GOT3 (cell line): Measurements from ENCODE around the gene KCNJ12.
"Not testable (repeated sequence)": the region's sequence is repeated elsewhere in the genome, so short reads cannot be mapped to it uniquely, and the experiment has no call there.

Experiments
- DNase-seq: peaks from one replicate; lab custom pipeline; 2025; ENCODE audit warnings: mixed read lengths; lab: John Stamatoyannopoulos, UW

KCNJ12 gene

DNA sequence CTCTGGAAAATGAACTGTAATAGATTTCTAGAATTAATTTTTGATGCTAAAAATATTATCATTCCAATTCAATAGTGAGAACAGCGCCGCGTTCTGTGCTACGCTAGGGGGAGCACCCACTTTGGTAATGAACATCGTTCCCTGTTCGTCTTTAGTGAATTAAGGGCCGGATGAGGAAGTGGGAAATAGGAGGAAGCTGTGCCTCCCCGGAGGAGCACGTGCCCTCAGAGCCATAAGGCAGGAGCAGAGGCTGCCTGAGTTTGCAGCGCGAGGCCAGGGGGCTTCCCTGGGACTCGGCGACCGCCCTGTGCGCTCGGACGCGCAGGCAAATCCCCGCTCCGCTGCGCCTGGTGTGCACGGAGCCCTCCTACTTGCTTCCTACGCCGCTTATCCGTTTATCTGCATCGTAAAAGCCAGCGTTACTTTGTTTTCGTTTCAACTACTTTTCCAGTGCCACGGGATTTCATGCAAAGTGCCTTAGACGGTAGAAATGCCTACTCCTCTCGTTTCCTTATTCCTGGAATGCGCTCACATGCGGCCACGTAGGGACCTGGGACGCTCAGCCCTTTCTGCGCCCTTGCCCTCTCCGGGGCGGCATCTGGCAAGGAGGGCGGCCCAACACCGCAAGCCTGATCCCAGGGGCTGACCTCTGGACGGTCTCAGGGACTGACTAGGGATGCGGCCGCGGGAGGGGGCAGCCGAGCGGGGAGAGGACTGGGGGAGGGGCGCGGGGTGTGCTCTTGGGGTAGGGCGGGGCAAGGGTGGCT lies 76.4 kb downstream of the KCNJ12 start:
- no peak for DNase-seq

DNA sequence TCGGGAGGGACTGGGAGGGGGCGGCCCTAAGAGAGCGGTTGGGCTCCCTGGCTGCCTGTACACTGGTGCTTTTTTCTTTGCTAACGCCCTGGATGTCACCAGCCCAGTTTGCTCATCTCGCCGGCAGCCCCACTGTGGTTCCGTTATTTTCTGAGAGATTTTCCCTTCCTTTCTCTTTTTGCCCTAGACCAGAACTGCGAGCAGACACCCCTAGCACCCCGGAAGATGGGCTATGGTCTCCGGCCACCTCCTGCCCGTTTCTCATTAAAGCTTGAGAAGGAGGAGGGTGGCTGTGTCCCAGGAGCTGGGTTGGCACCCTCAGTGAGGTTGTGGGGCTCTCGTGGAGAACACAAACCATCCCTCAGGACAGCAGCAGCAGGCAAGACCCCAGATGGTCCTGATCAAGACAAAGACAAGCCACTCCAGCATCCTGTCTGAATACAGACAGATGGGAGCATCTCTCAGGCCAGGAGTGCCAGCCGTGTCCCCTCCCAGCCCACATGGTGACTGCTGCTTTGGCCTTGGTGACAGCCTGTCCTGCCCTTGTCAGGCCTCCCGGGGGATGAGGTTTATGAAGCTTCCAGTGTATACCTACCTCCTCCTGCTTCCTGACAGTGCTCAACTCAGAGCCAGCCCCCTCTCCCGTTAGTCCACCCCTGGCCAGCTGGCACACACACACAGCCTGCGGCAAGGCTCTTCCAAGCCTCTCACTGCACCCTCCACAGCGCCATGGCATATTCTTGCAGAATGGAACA lies 77.2 kb downstream of the KCNJ12 start:
- DNase-seq, result no peak

DNA sequence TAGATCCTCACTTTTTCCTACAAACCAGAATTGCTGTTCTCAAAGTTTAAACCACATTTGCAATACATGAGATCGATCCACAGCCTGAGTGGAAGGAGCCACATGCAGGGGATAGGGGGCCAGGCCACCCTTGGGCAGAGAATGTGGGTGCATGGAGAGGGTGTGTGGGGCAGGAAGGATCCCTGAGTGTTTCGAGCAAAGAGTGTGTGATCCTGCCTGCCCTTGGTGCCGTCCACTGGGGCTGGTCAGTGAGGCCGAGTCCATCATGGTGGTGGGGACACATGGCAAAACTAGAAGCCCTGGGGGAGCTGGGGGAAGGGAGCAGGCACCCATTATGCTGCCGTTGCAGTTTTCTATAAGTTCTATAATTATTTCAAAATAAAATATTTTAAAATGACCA lies 77.8 kb downstream of the KCNJ12 start:
- DNase-seq, result not testable (repeated sequence)

DNA sequence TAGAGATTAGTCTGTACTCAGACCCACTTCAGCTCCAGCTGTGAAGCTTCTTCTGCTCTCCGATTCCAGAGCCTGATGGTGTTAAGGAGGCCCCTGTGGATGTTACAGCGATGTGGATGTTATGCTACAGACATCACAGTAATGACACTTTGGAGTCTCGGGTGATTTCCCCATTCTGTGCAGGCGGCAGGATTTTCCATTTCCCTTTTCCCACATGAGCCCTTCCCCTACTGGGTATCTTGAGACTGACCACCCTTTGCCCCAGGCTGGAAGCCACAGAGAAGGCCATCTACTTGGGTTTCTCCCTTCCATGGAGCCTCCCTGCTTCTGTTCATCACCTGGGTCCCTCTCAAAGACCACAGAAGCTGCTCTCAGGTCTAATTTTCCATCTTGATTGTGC lies 78.3 kb downstream of the KCNJ12 start:
- DNase-seq, result no peak

DNA sequence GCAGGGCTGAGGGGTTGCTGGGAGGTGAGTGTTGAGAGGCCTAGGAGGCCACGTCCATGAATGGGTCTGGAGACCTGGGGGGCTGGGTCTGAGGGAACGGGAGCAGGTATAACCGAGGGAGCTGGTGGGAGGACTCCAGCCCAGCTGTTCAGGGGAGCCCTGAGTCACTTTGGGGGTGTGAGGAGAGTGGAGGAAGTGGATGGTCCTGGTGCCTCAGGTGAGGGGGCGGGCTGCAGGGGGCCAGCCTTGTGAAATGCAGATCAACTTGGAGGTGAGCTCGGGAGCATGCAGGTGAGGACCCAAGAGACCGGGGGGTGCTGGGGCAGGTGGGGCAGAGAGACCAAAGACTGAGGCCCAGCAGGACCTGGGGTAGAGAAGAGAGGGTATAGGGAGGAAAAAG lies 79.6 kb downstream of the KCNJ12 start:
- DNase-seq, result no peak

- not testable (repeated sequence) for DNase-seq
Observed at GRCh38 chr17:21456449-21456848, 80.3 kb downstream of the KCNJ12 start.

- DNase-seq, result peak; percentile 75
Observed at GRCh38 chr17:21457051-21458026, 81.2 kb downstream of the KCNJ12 start.

DNA sequence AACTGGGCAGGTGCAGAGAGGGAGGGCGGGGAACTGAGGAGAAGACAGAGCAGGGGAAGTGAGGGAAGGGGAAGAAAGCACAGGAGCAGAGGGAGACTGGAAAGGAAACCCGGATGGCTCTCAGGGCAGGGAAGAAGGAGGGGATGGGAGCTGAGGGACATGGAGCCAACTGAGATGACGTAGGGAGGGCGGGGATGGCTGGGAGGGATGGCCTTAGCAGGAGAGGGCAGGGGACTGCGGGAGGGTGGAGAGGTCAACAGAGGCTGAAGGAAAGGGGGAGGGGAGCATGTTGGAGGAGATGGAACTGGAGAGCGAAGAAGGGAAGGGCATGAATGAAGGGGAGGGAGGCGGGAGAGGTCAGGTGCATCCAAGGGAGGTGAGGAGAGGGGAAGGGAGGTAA lies 81.9 kb downstream of the KCNJ12 start:
- no peak for DNase-seq

DNA sequence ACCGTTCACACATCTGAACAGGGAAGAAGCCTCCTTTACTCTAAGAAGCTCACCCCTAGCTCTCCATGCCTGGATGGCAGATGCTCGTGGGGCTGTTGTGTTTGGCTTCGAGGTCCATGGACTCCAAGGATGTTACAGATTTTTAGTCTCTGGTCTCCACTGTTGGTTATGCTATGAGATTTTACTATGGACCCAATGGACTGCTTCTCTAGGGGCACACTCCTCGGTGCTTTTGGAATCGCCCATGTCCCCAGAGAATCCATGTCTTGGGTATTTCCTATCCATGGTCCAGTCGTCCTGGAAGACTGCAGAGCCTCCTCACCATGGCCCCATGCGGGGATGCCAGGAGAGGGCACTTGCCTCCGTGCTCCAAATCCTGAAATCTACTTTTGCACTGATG lies 83.4 kb downstream of the KCNJ12 start:
- DNase-seq, result no peak

GRCh38 chr17:21460358-21460757 lies 84.2 kb downstream of the KCNJ12 start:
- DNase-seq, result no peak

DNA sequence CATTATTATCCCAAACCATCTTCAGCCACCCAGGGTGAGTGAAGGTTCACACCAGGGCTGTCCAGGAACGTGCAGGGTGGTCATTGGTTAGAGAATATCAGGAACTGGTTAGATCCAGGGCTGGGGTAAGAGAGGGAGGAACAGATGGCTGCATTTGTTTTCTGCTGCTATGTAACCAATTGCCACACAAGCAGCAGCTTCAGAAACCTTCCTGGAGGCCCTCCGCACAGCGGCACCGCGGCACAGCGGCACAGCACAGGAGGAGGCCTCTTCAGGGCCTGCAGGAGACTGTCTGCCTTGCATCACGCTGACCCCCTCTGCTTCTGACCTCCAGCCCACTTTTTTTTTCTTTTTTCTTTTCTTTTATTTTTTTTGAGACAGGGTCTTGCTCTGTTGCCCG lies 86.1 kb downstream of the KCNJ12 start:
- DNase-seq, result no peak

DNA sequence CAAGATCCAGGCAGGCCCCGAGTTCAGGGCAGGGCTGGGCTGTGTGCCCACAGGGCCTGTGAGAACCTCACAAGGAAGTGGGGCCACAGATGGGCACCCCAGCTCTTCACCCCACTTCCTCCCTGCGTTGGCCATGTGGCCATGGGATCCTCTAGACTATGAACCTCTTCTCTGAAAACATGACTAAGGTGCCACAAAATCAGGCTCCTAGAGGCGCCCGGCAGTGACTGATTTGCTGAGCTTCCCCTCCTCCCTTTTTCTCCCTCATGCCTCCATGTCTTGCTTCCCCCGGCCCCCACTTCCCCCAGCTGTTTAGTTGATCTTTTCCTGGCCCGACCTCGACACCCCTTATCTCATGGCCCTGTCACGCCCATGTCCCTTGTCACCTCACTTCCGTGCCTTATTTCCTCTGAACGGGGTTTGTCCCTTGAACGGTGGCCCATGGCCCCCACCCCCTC lies 87.1 kb downstream of the KCNJ12 start:
- no peak for DNase-seq

- DNase-seq, result no peak
Observed at GRCh38 chr17:21463779-21464407, 87.7 kb downstream of the KCNJ12 start.

- no peak for DNase-seq
Observed at GRCh38 chr17:21464611-21465021, 88.5 kb downstream of the KCNJ12 start.

- no peak for DNase-seq
Observed at GRCh38 chr17:21466550-21466949, 90.4 kb downstream of the KCNJ12 start.

DNA sequence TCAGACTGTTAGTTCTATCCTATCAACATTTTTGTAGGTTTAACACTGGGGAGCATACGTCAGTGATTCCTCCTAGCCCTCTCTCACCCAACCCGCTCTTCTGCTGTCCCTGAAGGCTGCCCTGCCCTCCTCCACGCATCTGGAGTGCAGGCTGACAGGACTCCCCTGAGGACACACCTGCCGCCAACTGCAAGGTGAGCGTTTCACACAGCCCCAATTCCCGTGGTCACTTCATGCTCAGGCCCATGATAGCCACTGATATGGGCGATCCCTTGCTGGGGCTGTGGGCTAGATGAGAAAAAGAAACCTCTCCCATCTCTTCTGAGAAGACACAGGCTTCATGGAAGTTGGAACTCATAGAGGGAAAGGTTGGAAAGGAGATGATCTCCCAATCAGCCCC lies 91.0 kb downstream of the KCNJ12 start:
- DNase-seq, result no peak

GRCh38 chr17:21467739-21468490 lies 91.8 kb downstream of the KCNJ12 start:
- DNase-seq, result no peak
